Effector CD8-positive, alpha-beta T cell (primary cell): ENCODE data around the gene RPL38.

ENCODE experiments used
- DNase-seq: peaks from one replicate; lab custom pipeline; 2025; lab: John Stamatoyannopoulos, UW
- total RNA-seq, 4 experiments: gene quantifications; one replicate each; lab custom pipeline; 2026; lab: John Stamatoyannopoulos, UW

The RPL38 gene
- total RNA-seq, result 277 to 467 (median 408) reads per million in 4 experiments

DNA sequence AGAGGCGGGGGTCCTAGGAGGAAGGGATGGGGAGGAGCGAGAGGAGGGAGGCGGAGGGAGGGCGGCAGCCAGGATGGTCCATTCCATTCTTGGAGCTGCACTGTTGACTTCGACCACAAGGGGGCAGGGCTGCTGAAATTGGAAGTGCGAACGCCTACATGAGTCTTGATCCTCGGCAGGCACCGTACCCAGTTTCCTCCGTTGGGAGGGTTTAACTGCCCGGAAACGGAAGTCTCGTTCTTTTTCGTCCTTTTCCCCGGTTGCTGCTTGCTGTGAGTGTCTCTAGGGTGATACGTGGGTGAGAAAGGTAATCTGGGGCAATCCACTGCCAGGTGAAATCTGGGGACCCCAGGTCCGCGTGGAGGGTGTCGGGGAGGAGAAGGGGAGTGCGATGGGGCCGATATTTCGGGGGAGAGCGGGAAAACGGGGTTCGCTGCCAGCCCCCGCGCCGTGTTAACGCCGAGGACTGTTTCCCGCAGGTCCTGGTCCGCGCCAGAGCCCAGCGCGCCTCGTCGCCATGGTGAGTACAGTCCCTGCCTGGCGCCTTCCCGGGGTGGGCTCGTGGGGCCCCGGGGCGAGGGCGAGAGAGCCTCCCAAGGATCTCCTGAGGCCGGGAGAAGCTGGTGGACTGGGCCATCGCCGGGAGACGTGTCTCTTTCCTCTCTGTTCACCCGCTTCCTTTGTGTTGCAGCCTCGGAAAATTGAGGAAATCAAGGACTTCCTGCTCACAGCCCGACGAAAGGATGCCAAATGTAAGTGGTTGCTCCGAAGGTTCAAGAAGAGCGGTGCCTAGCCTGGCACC, at the start of gene RPL38:
Gene RPL38, plus strand, starts transcription at position 240 of the 802 bp plus-strand sequence. Its CDS starts 278 bp downstream, at position 518.
- DNase-seq, result peak; percentile 96

DNA sequence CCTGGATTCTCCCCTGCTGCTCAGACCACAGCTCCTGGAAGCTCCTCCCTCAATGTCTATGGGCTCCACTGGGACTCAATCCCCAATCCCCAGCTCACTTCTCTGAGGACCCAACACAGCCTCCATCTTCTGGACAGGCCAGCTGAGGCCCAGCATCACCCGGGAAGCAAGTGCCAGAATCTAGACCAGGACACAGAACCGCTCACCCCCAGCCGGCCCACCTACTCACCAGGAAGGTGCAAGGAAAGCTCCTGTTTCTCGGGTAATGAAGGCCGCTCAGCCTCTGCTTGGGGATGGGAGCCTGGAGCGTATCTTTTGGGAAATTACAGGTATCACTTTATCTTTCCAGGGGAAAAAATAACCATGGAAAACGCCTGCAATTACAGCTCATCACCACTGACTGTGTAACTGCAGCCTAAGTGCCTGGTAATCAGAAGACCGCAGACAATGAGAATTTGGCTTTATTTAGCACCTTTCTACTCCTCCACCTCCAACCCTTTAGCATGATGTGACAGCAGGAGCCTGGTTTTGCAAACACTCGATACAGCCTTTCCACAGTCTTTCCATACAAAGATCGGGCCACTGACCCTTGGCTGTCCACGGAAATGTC, 49.6 kb upstream of the RPL38 start:
- DNase-seq, result no peak

DNA sequence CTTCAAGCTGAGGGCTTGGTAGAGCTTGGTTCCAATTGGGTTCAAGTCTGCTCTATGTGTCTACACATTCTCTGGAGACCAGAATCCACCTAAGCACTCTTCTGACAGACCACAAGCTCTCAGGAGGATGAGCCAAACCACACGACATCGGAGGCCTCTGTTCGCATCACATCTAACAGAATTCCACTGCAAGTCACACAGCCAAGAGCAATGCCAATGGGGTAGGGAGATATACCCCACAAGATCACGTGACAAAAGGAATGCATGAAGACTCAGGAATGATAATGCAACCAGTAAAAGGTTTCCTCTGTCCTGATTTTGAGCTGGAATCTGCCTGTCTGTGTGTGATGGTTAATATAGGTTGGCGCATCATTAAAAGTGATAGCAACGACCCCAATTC, 46.6 kb upstream of the RPL38 start:
- no peak for DNase-seq

DNA sequence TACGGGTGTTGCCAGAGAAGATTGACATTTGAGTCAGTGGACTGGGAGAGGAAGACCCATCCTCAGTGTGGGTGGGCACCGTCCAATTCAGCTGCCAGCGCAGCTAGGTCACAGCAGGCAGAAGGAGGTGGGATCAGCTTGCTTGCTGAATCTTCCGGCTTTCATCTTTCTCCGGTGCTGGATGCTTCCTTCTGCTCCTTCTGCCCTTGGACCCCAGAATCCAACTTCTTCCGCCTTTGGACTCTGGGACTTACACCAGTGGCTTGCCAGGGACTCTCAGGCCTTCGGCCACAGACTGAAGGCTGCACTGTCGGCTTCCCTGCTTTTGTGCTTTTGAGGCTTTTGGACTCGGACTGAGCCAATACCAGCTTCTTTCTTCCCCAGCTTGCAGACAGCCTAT, 46.1 kb upstream of the RPL38 start:
- no peak for DNase-seq

DNA sequence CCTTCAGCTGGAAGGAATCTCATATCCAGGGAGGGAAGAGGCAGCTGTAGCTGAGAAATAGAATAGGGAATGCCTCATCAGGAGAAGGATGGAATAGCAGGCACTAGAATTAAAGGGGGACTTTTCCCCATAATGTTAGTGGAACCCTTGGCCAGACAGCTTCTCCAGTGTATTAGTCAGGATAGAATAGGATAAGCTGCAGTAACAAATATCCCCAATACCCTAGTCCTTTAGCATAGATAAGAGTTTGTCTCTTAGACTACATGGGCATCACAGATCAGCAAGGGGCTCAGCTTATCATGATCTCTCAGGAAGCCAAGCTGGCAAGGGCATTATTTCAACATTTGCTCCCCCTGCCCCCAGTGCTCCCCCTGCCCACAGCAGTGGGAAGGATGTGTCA, 44.7 kb upstream of the RPL38 start:
- no peak for DNase-seq

DNA sequence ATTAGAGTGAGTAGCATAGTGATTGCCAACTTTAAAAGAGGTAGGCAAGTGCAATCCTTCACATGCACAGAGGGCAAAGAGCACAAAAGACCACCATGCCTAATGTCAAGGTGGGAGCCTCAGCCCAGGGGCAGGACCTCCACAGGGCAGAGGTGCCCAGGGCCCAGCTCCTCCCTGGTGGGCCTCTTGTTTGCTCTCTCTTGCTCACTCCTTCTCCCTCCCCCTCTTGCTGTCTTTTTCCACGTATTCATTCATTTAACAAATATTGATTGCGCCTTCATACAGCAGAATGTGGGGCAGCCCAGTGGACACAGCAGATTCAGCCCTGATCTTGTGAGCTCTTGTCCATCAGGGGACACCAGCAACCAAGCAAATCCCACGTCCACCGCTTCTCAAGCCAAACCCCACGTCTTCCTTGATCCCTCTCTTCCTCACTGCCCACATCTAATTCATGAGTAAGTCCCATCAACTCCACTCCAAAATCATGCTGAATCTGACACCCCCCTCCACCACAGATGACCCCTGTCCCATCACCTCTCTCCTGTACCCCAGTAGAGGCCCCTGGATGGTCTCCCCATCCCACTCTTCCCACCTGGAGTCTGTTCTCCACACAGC, 44.1 kb upstream of the RPL38 start:
- DNase-seq, result no peak

DNA sequence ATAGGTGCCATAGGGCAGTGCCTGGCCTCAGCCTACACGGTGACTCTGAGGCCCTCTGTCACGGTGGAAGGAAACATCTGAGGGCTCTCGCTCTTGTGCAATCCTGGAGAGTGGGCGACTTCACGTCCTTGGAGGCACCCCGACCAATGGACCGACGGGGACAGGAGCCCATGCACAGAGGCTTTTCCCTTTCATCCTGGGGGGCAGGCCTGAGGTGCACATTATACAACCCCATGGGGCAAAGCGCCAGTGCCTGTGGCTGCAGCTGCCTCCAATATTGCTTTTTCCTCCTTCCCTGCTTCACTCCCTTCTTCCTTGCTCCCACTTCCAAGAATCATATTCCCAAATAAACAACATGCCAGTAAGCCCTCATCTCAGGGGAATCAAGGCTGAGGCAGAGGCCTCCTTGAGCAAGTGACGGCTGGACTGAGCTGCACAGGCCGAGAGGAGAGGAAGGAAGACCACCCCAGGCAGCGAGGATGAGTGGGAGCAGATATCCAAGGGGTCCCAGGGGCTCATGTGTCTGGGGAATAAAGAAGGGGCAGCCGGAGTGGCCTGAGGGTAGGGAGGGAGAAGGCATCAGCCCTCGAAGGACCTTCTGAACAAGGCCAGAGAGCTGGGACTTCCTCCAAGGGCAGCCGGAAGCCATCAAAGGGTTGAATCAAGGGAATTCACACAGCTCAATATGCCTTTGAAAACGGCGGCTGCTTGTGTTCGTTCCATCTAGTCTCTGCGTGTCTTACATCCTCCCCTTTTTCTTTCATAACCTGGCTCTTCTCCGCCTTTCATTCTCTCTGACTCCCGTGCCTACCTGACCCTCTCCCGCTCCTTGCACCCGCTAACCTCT, 42.6 kb upstream of the RPL38 start:
- DNase-seq, result no peak

DNA sequence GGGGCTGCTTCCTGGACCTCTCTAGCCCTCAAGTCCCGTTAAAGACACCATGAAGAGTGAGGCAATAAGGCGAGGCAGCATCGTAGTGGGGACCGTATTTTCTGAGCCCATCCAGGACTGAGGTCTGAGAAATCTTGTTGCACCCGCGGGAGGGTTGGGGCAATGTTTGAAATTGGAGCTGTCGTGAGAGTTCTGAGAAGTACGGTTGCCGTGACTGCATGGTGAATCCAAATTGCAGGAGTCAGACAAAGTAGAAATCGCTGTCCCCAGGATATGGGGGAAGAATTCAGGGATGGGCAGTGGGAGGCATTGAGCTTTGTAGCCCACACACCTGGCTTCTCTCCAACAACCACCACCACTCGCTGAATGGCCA, 42.0 kb upstream of the RPL38 start:
- DNase-seq, result no peak

DNA sequence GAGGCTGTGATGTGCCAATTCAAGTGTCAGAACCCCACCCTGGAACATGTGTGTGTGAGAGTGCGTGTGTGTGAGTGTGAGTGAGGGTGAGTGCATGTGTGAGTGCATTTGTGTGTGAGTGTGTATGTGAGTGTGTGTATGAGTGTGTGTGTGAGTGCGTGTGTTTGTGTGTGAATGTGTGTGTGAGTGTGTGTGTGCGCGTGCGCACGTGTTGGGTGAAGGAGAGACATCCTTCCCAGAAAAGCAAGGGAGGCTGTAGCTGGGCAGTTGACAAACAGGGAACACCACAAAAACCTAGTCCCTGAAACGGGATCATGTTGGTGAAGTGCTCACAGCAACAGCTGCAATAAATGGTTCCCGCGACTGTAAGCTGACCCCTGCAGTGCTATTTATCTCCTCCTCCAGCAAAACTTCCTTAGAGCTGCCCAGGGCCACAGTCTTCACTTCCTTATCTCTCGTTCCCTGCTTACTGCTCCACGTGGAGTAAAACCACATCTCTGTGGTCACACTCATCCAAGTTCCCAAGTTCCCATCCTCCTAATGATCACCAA, 40.1 kb upstream of the RPL38 start:
- no peak for DNase-seq

DNA sequence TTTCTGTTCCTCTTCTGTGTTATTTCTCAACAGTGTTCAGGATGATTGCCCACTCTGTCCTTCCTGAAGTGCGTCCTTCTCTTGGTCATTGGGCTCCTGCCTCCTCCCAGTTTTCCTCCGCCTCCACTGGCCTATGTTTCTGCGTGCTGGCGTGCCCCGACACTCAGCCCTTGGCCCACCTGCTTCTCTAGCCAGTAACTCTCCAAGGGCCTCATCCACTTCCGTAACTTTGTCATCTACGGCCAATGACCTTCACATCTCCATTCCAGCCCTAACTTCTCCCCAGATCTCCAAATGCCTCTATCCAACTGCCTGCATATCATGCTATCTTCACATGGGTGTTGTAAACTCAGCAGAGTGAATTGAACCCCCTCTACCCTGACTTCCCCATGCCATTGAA, 39.6 kb upstream of the RPL38 start:
- no peak for DNase-seq

DNA sequence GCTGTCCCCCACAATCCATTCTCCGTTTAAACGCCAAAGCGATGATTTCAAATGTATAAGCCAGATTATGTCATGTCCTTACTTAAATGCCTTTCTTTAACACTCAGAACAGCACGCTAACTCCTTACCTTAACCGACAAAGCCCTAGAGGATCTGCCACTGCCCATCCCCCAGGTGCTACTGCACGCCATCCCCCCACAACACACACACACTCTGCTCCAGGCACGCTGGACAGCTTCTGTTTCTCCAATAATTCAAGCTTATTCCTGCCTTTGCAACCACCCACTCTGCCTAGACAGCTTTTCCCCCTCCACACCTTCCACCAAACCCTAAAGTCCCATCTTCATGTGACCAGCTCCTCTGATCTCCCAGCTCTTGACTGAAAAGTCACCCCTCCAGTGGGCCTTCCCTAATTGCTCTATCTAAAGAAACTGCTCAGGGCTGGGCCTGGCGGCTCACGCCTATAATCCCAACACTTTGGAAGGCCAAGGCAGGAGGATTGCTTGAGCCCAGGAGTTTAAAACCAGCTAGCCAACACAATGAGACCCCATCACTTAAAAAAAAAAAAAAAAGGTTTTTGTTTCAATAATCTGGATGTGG, 38.9 kb upstream of the RPL38 start:
- DNase-seq, result no peak

DNA sequence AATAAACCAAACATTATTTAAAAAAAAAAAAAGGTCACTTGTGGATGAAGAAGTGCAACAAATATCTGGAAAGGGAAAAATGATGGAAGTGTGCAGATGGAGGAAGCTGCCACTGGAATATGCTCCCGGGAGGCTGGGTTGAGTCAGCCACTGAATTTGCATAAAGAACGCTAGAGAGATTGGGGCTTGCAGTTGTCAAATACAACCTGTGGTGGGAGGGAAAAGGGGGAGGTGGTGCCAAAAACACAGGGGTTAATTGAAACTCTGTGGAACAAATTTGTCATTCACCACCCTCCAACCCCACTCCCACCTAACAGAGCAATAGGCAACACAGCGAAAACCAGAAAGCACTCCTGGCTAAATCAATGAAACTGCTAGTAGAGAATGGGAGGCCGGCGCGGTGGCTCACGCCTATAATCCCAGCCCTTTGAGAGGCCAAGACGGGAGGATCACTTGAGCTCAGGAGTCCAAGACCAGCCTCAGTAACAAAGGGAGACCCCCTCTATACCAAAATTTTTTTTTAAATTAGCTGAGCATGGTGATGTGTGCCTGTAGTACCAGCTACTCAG, 37.6 kb upstream of the RPL38 start:
- no peak for DNase-seq

DNA sequence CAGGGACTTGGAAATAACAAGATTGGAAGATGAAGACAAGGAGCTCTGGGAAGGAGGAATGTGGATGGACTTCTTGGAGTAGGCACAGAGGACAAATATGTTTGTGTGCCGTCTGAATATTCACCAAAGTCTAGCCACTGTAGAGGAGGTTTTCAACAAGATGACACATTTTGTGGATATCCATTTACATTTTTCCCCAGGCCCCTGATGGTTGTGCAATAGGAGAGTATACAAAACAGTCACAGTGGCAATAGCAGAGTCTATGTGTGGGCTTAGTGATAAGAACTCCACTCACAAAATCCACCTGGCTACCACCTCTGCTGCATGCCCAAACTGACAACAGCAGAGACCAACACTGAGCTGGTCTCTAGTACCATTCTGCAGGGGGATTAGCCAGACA, 32.6 kb upstream of the RPL38 start:
- no peak for DNase-seq

DNA sequence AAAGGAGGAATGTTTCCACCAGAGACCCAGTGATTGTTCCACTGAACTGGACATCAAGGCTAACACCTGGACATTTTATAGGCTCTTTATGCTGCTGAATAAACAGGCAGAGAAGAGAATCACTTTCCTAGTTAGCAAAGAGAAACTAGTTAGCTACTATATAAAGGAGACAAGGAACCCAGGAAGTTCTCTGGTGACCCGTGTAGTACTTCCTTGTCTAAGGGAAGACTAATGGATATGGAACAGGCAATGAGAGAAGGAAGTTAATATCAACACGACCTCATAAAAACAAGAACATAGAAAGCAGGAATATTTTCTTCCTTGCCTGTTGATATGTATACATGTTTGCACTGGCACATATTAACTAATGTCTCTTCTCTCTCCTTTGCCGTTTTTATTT, 30.8 kb upstream of the RPL38 start:
- no peak for DNase-seq

DNA sequence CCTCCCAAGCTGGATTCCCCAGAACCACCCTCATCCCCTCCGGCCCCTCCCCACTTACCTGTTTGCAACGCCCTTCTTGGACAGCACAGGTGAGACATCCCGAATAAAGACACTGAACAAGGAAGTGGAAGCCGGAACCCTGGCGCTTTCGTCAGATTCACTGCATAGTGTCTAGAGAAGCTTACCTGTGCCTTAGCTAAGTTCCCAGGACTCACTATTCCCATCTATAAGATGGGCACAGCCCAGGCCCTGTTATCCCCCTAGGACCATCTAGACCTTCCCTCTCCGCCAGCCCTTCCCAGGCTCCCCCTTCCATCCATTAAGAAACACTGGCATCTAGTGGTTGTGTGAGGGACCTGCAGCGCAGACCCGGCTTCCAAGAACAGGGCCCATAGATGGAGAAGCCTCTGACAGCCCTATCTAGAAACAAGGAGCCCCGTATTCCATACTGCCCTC, 26.9 kb upstream of the RPL38 start:
- DNase-seq, result no peak

DNA sequence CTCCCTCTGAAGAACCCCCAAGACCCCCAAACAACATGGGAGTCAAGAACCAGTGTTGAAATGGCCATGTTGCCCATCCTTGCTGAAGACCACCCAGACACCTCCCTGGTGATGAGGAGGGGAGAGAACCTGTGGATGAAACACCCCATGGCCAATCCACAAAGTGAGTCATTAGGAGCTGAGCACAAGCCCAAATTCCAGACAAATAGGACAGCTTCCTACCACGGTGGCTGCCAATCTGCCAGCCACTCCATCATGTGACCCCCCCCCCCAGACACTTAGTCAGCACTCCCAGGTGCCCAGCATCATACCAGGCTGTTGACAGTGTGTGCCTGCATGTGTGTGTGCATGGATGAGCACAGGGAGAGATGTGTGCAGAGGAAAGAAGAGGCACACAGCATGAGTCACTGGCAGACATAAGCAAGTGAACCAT, 26.4 kb upstream of the RPL38 start:
- DNase-seq, result no peak

DNA sequence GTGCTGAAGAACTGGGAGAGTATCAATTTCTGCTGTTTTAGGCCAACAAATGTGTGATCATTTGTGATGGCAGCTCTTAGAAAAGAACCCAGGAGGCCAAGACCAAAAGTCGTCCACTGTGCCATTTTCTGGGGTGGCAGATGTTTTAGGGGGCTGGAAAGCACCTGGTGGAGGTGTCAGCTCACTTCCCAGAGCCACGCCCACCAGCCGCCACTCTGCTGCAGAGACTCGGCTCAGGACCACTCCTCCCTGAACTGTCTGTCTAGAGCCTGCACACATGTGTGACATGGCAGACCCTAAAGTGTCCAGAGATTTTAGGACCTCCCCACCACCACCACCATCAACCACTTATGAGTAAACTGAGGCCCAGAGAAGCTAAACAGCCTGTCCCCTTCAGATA, 23.9 kb upstream of the RPL38 start:
- no peak for DNase-seq

DNA sequence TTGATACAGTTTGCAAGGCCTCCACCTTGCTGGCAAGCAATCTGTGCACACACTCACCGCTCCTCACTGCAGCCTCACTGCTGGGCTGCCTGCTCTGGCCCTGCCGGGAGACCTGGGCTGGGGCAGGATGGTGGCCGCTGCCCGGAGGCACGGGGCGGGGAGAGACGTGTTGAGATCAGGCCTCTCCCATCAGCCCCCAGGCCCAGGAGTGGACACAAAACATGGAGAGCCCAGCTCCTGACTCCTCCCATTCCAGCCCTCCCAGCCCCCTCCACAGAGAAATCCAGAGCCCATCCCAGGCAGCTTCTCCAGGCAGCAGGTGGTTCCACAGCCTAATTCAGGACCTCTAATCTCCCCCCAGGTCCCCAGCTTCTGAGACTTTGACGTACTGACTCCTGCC, 23.1 kb upstream of the RPL38 start:
- DNase-seq, result no peak

DNA sequence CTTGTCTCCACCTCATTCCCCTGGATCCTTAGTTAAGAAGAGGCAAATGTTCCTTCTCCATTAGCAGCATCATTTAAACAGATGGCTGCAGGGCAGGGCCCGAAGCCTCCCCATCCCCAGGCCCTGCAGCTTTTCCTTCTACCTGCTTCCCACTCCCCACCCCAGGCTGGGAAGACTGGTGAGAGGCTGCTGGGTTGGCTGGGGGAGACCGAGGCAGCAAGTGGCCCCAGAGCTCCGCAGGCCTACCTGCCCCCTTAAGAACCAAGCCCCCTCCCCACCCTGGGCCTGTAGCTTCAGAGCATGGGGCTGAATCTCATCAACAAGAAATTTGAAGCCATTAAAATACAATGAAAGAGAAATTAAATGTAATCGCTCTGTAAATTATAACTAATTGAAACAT, 22.1 kb upstream of the RPL38 start:
- no peak for DNase-seq

DNA sequence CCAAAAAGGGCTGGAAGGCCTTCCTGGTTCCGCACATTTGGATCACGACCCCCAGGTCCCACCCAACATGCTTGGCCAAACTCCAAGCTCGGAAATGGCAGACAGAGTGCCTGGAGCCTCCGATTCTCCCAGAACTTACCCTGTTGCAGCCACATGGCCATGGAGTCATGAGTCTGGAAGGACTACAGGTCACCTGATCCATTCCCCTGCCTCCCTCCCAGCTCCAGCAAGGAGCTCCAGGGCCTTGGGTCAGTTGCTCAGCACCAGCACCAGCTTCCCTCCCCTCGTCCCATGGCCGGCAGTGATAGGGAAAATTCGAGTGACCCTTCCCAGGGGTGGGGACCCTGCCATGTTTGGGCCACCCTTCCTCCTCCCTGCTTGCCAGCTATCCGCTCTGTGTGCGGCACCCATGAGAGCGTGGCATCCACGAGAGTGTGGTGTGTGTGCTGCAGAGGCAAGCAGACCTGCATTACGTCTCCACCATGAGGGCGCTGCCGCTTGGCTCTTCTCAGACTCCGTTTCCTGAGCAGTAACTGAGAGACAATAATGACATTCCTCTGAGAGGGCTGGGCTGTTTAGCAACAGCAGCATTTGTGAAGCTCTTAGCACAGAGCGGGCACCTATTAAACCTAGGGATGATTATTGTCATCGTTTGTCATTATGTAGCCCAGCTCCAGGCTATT, 21.3 kb upstream of the RPL38 start:
- DNase-seq, result no peak

DNA sequence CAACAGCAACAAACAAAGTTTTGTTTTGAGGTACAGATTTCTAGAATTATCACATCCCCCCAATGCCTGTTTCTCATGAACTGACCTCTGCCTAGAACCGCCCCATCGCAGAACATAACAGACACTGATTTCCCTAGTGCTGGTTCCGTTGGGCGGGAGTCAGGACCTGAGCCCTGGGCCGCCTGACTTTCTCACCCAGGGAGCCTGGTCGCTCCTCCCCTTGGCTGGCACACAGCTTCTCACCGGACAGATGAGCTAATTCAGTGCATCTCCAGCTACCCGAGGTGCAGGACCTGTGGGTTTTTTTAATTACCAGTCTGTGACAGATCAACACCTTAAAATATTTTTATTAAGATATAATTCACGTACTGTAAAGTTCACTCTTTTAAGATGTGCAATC, 20.1 kb upstream of the RPL38 start:
- no peak for DNase-seq
